Measurements from ENCODE around the gene HDGFL2.

The HDGFL2 gene

DNA sequence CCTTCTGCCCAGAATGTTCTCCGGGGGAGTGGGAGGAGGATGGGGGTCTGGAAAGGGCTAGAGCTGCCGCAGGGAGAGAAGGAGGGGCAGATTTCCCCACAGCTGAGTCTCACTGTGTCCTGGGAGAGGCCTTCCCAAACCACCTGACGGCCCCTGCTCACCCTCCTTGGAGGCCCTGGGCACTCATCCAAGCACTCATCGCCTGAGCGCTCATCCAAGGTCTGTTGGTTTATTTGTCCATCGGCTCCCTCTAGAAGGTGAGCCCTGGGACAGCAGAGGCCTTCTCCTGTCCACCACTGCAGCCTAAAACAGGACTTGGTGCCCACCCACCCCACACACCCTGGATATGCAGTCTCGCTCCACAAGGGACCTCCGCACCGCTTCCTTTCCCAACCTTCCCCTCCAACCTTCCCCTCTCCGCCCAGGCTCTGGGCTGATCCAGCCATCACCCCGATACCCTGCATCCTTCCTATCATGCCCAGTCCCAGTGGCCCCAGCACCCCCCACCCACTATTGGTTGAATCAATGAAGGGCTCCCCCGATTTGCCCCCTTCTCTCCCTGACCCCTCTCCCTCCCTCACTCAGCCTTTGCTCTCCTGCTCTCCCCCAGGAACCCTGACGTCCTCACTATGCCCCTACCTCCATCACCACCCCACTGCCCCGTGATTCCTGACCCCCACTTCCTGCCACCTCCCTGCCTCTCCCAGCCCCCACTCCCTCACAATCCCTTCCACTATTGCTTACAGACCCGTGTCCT lies 16.2 kb upstream of the HDGFL2 start:
- Histone ChIP-seq H3K27ac (ENCODE audit: low read depth, low read length, severe bottlenecking) (peak overlapping the region; percentile 88), H3K4me3 (ENCODE audit: extremely low read depth, insufficient read depth, low read length, poor library complexity, severe bottlenecking) (peak overlapping the region; percentile 78), H3K36me3 (ENCODE audit: control insufficient read depth, insufficient read depth, low read length) (peaks cover 30% of the 10 kb centered on the region), H3K9me3 (ENCODE audit: control insufficient read depth, low read length) (no peaks in the 10 kb centered on the region), H3K4me1 (ENCODE audit: control insufficient read depth, insufficient read depth, low read length, poor library complexity, severe bottlenecking) (peaks cover 21% of the 10 kb centered on the region)
- 83 to 84% methylated on average over 14 to 15 of the region's 15 CpGs for WGBS, 2 experiments (ENCODE audit: insufficient coverage in 2 of 2)

DNA sequence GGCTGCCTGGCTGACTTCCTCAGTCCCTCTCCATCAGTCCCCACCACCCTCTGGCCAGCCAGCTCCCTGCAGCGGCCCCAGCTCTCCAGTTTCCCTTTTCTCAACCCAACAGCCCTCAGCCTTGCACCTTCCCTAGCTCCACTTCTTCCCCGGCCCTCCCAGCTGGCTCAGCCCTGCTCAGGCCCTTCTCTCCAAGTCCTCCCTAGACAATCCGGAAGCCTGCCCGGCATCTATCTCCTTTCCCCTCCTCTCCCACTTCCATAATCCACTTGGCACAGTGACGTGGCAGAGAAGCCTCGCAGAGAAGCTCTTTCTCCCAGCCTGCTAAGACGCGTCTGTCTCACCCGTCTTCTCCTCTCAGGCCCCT lies 15.6 kb upstream of the HDGFL2 start:
- peaks cover 21% of the 10 kb centered on the region for H3K4me1 ChIP-seq (ENCODE audit: control insufficient read depth, insufficient read depth, low read length, poor library complexity, severe bottlenecking)
- H3K4me3 ChIP-seq (ENCODE audit: extremely low read depth, insufficient read depth, low read length, poor library complexity, severe bottlenecking) = peak overlapping the region; percentile 78
- peaks cover 24% of the 10 kb centered on the region for H3K36me3 ChIP-seq (ENCODE audit: control insufficient read depth, insufficient read depth, low read length)
- 22 to 29% methylated on average over 9 of the region's 9 CpGs for WGBS, 2 experiments (ENCODE audit: insufficient coverage in 2 of 2)
- H3K9me3 ChIP-seq (ENCODE audit: control insufficient read depth, low read length) = no peaks in the 10 kb centered on the region
- peak overlapping the region; percentile 88 for H3K27ac ChIP-seq (ENCODE audit: low read depth, low read length, severe bottlenecking)

DNA sequence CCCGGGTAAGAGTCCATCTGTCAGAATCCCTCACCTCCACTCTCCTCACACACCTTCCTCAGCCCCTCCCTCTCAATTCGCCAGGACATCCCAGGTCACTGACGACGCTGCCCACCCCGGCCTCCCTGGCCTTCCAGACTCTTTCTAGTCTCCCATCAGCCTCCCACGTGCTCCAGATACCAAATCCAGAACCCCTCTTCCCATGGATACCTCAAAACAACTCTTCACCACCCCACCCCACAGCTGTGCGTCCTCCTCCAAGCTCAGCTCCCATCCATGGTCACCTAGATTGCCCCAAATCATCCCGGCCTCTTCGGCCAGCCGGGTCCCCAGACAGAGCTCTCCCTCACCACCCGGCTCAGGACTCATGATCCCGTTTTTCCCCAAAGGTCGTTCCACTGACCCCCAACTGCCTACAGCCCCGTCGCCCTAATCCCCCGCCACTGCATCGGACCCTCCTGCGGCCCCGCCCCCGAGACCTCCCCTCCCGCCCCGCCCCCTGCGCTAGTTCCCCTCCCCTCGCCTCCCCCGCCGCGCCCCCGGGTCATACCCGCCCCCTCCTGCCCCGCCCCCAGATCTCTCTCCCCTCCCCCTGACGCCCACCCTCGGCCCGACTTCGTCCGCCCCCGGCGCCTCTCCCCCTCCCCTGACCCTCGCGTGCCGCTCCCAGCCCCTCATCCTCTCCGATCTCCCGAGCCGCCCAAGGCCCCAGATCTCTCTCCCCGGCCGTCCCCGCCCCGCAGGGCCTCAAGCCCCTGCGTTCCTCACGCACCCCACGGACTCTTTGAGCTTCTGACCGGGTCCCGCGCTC lies 15.0 kb upstream of the HDGFL2 start:
- 1 to 2% methylated on average over 19 to 27 of the region's 53 CpGs for WGBS, 2 experiments (ENCODE audit: insufficient coverage in 2 of 2)
- H3K4me1 ChIP-seq (ENCODE audit: control insufficient read depth, insufficient read depth, low read length, poor library complexity, severe bottlenecking) = peaks cover 21% of the 10 kb centered on the region
- H3K27ac ChIP-seq (ENCODE audit: low read depth, low read length, severe bottlenecking) = peak overlapping the region; percentile 97
- H3K36me3 ChIP-seq (ENCODE audit: control insufficient read depth, insufficient read depth, low read length) = peaks cover 19% of the 10 kb centered on the region
- H3K9me3 ChIP-seq (ENCODE audit: control insufficient read depth, low read length) = no peaks in the 10 kb centered on the region
- peak overlapping the region; percentile 78 for H3K4me3 ChIP-seq (ENCODE audit: extremely low read depth, insufficient read depth, low read length, poor library complexity, severe bottlenecking)

DNA sequence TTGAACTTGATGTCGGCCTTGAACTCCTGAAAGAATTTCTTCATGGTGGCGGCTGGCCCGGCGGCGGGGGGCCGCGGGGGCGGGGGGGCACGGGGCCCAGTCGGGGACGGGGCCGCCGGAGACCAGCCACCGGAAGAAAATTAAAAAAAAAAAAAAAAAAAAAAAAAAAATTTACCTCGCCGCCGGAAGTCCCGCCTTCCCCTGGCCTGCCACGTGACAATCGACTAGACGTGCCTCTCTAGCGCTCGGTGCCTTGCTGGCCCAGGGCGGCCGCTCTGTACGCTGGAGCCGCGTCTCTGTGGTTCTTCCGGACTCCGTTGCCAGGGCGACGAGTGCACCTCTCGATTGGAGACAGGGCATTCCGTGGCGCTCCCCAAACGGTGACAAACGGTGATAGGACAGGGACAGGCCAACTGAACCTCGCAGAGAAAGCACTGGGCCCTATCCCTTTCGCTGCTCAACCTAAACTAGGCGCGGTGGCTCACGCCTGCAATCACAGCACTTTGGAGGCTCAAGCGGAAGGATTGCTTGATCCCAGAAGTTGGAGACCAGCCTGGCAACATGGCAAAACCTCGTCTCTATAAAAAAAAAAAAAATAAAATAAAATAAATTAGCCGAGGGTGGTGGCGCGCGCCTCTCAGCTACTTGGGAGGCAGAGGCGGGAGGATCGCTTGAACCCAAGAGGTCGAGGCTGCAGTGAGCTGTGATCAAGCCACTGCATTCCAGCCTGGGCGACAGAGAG lies 14.3 kb upstream of the HDGFL2 start, which contains the start of gene UBXN6:
Gene UBXN6, minus strand, starts transcription at position 141 of the 742 bp plus-strand sequence. Its CDS starts 97 bp downstream, at position 44.
- Histone ChIP-seq H3K4me1 (ENCODE audit: control insufficient read depth, insufficient read depth, low read length, poor library complexity, severe bottlenecking) (peaks cover 21% of the 10 kb centered on the region), H3K9me3 (ENCODE audit: control insufficient read depth, low read length) (no peaks in the 10 kb centered on the region), H3K27ac (ENCODE audit: low read depth, low read length, severe bottlenecking) (peak within 1 kb of the TSS; percentile 97), H3K4me3 (ENCODE audit: extremely low read depth, insufficient read depth, low read length, poor library complexity, severe bottlenecking) (peak within 1 kb of the TSS; percentile 78), H3K36me3 (ENCODE audit: control insufficient read depth, insufficient read depth, low read length) (peaks cover 11% of the 10 kb centered on the region)
- WGBS, 2 experiments (ENCODE audit: insufficient coverage in 2 of 2) = 10 to 24% methylated on average over 25 to 30 of the region's 52 CpGs

DNA sequence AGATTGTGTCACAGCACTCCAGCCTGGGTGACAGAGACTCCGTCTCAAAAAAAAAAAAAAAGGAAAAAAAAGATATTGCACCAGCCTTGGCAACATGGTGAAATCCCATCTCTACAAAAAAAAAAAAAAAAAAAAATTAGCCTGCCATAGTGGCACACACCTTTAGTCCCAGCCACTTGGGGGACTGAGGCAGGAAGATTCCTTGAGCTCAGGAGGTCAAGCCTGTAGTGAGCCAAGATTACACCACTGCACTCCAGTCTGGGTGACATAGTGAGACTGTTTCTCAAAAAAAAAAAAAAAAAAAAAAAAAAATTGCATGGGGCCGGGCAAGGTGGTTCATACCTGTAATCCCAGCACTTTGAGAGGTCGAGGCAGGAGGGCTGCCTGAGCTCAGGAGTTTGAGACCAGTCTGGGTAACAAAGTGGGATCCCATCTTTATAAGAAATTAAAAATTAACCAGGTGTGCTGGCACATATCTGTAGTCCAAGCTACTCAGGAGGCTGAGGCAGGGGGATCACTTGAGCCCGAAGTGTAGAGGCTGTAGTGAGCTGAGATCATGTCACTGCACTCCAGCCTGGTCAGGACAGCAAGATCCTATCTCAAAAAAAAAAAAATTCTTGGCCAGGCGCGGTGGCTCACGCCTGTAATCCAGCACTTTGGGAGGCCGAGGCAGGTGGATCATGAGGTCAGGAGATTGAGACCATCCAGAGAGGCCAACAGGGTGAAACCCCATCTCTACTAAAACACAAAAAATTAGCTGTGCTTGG lies 7.1 kb upstream of the HDGFL2 start:
- no peak overlapping the region for H3K4me3 ChIP-seq (ENCODE audit: extremely low read depth, insufficient read depth, low read length, poor library complexity, severe bottlenecking)
- 88 to 98% methylated on average over 5 of the region's 8 CpGs for WGBS, 2 experiments (ENCODE audit: insufficient coverage in 2 of 2)
- no peaks in the 10 kb centered on the region for H3K4me1 ChIP-seq (ENCODE audit: control insufficient read depth, insufficient read depth, low read length, poor library complexity, severe bottlenecking)
- H3K9me3 ChIP-seq (ENCODE audit: control insufficient read depth, low read length) = no peaks in the 10 kb centered on the region
- no peaks in the 10 kb centered on the region for H3K36me3 ChIP-seq (ENCODE audit: control insufficient read depth, insufficient read depth, low read length)
- H3K27ac ChIP-seq (ENCODE audit: low read depth, low read length, severe bottlenecking) = no peak overlapping the region

DNA sequence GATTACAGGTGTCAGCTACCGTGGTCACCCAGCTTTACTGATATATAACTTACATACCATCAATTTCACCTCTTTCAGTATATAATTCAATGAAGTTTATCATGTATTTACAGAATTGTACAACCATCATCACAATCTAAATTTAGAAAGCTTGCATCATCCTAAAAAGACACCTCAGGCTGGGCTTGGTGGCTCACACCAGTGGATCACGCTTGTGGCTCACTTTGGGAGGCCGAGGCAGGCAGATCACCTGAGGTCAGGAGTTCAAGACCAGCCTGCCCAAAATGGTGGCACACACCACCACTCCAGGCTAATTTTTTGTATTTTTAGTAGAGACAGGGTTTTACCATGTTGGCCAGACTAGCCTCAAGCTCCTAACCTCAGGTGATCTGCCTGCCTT lies 4.3 kb upstream of the HDGFL2 start:
- 79 to 92% methylated on average over 2 to 3 of the region's 3 CpGs for WGBS, 2 experiments (ENCODE audit: insufficient coverage in 2 of 2)
- Histone ChIP-seq H3K27ac (ENCODE audit: low read depth, low read length, severe bottlenecking) (no peak overlapping the region), H3K4me1 (ENCODE audit: control insufficient read depth, insufficient read depth, low read length, poor library complexity, severe bottlenecking) (no peaks in the 10 kb centered on the region)

DNA sequence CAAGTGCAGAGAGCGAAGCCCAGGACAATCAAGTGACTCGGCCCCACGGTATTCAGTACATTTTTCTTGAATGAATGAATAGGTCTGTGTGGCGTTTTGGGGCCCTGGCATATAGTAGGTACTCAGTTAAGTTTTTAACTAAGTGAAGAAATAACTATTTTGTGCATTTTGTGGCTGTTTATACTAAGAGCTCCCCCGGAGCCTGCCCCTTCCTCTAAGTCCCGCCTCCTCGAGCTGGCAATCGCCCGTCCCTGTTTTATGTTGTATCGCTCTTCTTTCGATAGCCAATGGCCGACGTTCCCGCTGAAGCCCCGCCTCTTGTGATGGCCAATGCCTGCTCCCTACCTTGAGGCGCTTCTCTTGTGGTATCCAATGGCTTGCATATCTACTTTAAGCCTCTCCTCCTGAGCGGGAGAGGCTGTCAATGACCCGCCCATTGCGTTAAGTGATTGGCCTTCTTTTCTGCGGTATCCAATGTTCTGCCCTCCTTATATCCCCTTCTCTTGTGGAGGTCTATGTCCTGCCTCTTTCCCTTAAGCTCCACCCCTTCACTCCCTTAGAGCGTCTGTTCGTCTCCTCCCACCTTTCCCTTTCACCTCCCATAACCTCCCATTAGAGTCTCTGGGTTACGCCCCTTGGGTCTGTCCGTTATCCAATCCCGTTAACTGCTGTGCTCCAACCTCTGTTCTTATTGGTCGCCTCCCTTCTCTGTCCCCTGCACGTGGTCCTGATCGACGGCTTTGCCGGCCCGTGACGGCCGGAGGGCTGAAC lies 509 bp upstream of the HDGFL2 start:
- Histone ChIP-seq H3K4me1 (ENCODE audit: control insufficient read depth, insufficient read depth, low read length, poor library complexity, severe bottlenecking) (peaks cover 4% of the 10 kb centered on the region), H3K27ac (ENCODE audit: low read depth, low read length, severe bottlenecking) (peak overlapping the region; percentile 51), H3K4me3 (ENCODE audit: extremely low read depth, insufficient read depth, low read length, poor library complexity, severe bottlenecking) (peak overlapping the region; percentile 99), H3K9me3 (ENCODE audit: control insufficient read depth, low read length) (no peaks in the 10 kb centered on the region), H3K36me3 (ENCODE audit: control insufficient read depth, insufficient read depth, low read length) (peaks cover 16% of the 10 kb centered on the region)
- 3 to 4% methylated on average over 32 to 33 of the region's 33 CpGs for WGBS, 2 experiments (ENCODE audit: insufficient coverage in 2 of 2)

More for the DNA sequence above, 4.3 kb upstream of the HDGFL2 start:
- Histone ChIP-seq H3K9me3 (ENCODE audit: control insufficient read depth, low read length) (no peaks in the 10 kb centered on the region), H3K4me3 (ENCODE audit: extremely low read depth, insufficient read depth, low read length, poor library complexity, severe bottlenecking) (no peak overlapping the region), H3K36me3 (ENCODE audit: control insufficient read depth, insufficient read depth, low read length) (no peaks in the 10 kb centered on the region)

DNA sequence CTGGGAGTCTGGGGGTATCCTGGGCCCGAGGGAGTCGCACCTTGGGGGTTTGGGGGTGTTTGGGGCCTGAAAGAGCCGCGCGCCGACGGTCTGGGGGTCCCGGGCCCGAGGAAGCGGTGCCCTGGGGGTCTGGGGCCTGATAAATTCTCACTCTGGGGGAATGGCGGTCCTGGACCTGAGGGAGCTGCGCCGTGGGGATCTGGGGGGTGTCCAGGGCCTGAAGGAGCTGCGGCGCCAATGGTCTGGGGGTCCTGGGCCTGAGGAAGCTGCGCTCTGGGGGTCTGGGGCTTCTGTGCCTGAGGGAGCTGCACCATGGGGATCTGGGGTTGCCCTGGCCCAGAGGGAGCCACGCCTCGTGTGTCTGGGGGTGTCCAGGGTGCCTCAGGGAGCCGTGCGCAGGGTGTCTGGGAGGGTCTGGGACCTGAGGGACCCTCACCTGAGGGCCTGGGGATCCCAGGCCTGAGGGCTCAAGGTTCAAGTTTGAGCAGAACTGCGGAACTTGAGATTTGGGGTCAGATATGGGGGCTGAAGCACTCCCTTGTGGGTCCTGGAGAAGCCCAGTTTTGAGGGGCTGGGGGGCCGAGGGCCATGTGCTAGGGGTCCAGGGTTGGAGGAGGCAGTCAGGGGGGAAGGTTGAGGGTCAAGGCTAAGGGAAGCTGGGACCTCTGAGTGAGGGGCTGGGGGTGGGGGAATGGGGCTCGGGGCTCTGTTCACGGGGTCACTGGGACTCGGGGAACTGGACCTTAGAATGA lies 1.1 kb downstream of the HDGFL2 start:
- Histone ChIP-seq H3K9me3 (ENCODE audit: control insufficient read depth, low read length) (no peaks in the 10 kb centered on the region), H3K36me3 (ENCODE audit: control insufficient read depth, insufficient read depth, low read length) (peaks cover 32% of the 10 kb centered on the region), H3K4me1 (ENCODE audit: control insufficient read depth, insufficient read depth, low read length, poor library complexity, severe bottlenecking) (peaks cover 4% of the 10 kb centered on the region), H3K4me3 (ENCODE audit: extremely low read depth, insufficient read depth, low read length, poor library complexity, severe bottlenecking) (peak overlapping the region; percentile 99), H3K27ac (ENCODE audit: low read depth, low read length, severe bottlenecking) (peak overlapping the region; percentile 53)
- WGBS, 2 experiments (ENCODE audit: insufficient coverage in 2 of 2) = 23 to 25% methylated on average over 17 to 25 of the region's 25 CpGs

DNA sequence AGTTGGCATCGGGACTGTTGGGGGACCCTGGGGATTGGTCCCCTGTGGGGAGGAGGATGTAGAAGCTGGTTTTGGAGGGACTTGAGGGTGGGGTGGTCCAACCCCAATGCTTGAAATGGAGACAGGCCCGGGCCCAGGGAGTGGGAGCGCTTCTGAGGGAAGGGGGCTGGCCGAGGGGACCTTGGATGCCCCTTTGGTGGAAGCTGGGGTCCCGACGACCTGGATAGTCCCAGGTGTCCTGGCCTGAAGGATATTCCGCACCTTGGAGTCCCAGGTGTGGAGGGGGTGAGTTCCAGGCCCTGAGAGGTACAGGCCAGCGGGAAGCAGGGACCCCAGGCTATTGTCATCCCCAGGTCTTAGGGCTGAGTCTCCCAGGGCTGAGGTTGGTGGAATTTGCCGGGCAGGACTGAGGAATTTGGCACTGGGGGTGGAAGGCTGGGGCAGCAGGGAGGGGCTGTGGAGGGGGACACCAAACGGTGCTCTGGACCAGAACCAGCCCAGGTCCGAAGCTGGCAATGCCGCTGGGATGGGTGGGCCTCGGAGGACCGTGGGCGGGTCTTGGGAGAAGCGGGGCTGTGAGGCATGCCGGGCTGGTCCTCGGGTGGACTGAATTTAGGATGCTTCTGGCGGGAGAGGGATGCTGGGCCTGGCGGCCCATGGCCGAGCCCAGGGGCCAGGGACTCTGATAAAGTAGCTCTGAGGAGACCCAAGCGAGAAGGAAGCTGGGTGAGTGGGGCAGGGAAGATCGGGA lies 1.8 kb downstream of the HDGFL2 start:
- WGBS, 2 experiments (ENCODE audit: insufficient coverage in 2 of 2) = 11 to 16% methylated on average over 19 to 22 of the region's 23 CpGs
- Histone ChIP-seq H3K4me1 (ENCODE audit: control insufficient read depth, insufficient read depth, low read length, poor library complexity, severe bottlenecking) (peaks cover 4% of the 10 kb centered on the region), H3K9me3 (ENCODE audit: control insufficient read depth, low read length) (no peaks in the 10 kb centered on the region), H3K4me3 (ENCODE audit: extremely low read depth, insufficient read depth, low read length, poor library complexity, severe bottlenecking) (peak overlapping the region; percentile 99), H3K27ac (ENCODE audit: low read depth, low read length, severe bottlenecking) (peak overlapping the region; percentile 46), H3K36me3 (ENCODE audit: control insufficient read depth, insufficient read depth, low read length) (peaks cover 40% of the 10 kb centered on the region)
